T-helper 17 cell (primary cell): Measurements from ENCODE around the gene SEMA7A. TPM values are rescaled to one million over a fixed set of nuclear protein-coding genes. Genes with fewer than 3 reads are reported as not detected.
"Not testable (repeated sequence)": the region's sequence is repeated elsewhere in the genome, so short reads cannot be mapped to it uniquely, and the experiment has no call there.

Source experiments
- ATAC-seq: fragments of 150-1000 bp; cut with Tn5 transposase; 2 replicates; pipeline ENCODE4 v1.10.0; 2021; ENCODE audit warnings: mild to moderate bottlenecking, moderate library complexity
- DNase-seq, 3 donors: peaks; one replicate each; pipeline versions ENCODE4 v3.0.0 to v3.0.0-alpha.2; 2020 to 2021
- H3K9me3 ChIP-seq: one replicate; pipeline ENCODE4 v1.7.0; 2013; ENCODE audit warnings: low read length, mild to moderate bottlenecking; ENCODE audit not compliant: control insufficient read depth, poor library complexity, severe bottlenecking
- H3K27ac Mint-ChIP-seq: one replicate; pipeline ENCODE4 v1.8.0; 2022; ENCODE audit warnings: mild to moderate bottlenecking, moderate library complexity, mixed read lengths
- H3K27me3 Mint-ChIP-seq: one replicate; pipeline ENCODE4 v1.8.0; 2022; ENCODE audit warnings: mixed read lengths
- H3K36me3 Mint-ChIP-seq: one replicate; pipeline ENCODE4 v1.8.0; 2022; ENCODE audit warnings: low read depth, mixed read lengths
- H3K4me1 Mint-ChIP-seq: one replicate; pipeline ENCODE4 v1.8.0; 2022; ENCODE audit warnings: mild to moderate bottlenecking, mixed read lengths
- H3K4me3 Mint-ChIP-seq: one replicate; pipeline ENCODE4 v1.8.0; 2022; ENCODE audit warnings: mild to moderate bottlenecking, moderate library complexity, mixed read lengths
- total RNA-seq, 4 donors: library from RNA in 2 of 4; stranded (reverse) in 2 of 4; gene quantifications; one replicate each; pipeline ENCODE4 v1.2.3 and lab custom pipeline; 2022 to 2026

SEMA7A gene
- total RNA-seq, 2 donors from 2014 or later = 2.2 to 3.6 TPM

DNA sequence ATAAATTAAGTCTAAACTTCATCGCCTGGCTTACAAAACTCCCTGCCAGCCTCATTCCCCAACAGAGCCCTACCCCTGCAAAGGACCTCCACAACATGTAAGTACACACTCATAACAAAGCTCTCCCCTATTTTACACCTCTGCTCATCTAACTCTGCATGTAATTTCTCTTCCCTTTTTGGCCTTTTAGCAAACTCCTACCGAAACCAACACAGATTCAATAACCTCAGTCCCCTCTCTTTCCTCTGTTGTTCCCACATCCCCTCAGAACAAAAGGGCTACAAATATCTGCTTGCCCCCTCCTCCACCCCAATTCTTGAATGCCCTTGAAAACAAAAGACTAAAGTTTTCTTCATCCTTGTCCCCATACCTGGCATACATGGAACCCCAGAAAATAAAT is 26.5 kb upstream of the SEMA7A start:
- Mint-ChIP-seq H3K4me1 (peaks cover 31% of the 10 kb centered on the region), H3K27me3 (no peaks in the 10 kb centered on the region), H3K27ac (peak overlapping the region; percentile 98), H3K4me3 (peak overlapping the region; percentile 94), H3K36me3 (peaks cover 4% of the 10 kb centered on the region)
- no peaks in the 10 kb centered on the region for H3K9me3 ChIP-seq
- ATAC-seq = no peak
- no peak for DNase-seq

GRCh38 chr15:74459798-74460197 is 26.0 kb upstream of the SEMA7A start:
- H3K4me3 Mint-ChIP-seq = peak overlapping the region; percentile 94
- ATAC-seq, H3K36me3 Mint-ChIP-seq, H3K9me3 ChIP-seq, DNase-seq, H3K27me3 Mint-ChIP-seq: not testable (repeated sequence)
- peak overlapping the region; percentile 98 for H3K27ac Mint-ChIP-seq
- peaks cover 31% of the 10 kb centered on the region for H3K4me1 Mint-ChIP-seq

- Mint-ChIP-seq H3K4me1 (peaks cover 33% of the 10 kb centered on the region), H3K4me3 (no peak overlapping the region), H3K36me3 (peaks cover 7% of the 10 kb centered on the region), H3K27me3 (no peaks in the 10 kb centered on the region), H3K27ac (peak overlapping the region; percentile 32)
- H3K9me3 ChIP-seq = no peaks in the 10 kb centered on the region
- ATAC-seq (no peak), DNase-seq (no peak)
These were observed 24.7 kb upstream of the SEMA7A start for GRCh38 chr15:74458473-74458872.

GRCh38 chr15:74457036-74457435 is 23.3 kb upstream of the SEMA7A start:
- H3K27me3 Mint-ChIP-seq, H3K9me3 ChIP-seq, H3K4me3 Mint-ChIP-seq, H3K27ac Mint-ChIP-seq, ATAC-seq, DNase-seq, H3K36me3 Mint-ChIP-seq: not testable (repeated sequence)
- peaks cover 26% of the 10 kb centered on the region for H3K4me1 Mint-ChIP-seq

DNA sequence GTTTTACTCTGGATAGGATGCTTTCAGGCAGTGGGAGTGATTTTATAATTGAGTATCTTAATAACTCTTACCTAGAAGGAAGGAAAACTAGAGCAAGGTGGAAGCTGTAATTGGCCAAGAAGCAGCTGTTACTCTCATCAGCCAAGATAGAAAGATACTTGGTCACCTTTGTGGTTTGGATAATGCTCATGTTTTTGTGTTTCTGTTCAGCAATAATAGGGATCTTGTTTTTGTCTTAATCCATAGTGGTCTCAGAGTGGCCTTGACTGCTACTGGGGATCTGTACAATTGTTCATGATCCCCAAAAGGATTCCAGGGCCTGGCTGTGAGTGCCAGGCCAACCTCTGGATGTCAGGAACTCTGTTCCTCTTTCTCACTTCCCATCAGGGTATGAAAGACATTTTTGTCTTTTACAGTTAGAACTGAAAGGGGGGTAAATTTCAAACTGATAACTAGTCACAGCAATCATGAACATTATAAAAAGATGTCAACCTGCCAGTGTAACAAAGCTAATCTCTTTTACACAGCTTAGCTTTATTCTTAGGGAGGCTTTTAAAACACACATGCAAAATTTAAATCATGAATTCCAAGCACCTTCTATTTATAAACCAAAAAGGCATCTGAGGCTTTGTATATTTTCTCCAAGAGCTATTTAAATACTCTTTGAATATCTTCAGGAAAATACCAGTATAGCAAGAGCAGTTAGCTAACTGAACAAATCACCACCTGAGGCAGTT is 21.2 kb upstream of the SEMA7A start:
- DNase-seq (no peak), ATAC-seq (no peak)
- Mint-ChIP-seq H3K4me3 (peak overlapping the region; percentile 28), H3K4me1 (peaks cover 10% of the 10 kb centered on the region), H3K27me3 (no peaks in the 10 kb centered on the region), H3K27ac (peak overlapping the region; percentile 14), H3K36me3 (peaks cover 11% of the 10 kb centered on the region)
- H3K9me3 ChIP-seq = no peaks in the 10 kb centered on the region

DNA sequence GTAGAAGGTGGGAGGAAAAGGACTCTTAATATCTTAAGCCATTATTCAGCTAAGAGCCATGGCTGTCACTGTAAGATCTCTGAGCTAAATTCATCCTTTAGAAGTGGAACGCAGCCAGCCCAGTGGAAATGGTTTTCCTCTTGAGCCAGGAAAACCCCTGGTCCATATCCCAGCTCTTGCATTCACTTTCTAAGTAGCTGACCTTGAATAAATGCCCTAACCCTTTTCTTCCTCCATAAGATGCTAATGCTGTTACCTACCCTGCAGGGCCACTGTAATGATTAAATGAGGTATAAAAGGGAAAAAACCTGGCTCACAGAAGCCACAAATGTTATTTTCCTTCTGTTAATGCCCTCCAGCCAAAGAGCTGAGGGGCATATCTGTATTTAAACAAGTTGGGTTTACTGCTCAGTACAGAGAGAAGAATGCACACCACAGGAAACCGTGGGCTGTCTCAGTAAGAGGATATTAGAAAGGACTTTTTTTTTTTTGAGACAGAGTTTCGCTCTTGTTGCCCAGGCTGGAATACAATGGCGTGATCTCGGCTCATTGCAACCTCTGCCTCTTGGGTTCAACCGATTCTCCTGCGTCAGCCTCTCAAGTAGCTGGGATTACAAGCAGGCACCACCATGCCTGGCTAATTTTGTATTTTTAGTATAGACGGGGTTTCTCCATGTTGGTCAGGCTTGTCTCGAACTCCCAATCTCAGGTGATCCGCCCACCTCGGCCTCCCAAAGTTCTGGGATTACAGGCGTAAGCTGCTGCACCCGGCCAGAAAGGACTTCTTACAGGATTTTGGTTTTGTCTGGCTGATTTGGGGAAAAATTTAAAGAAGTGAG is 20.4 kb upstream of the SEMA7A start:
- peaks cover 11% of the 10 kb centered on the region for H3K36me3 Mint-ChIP-seq
- no peak for ATAC-seq
- no peaks in the 10 kb centered on the region for H3K27me3 Mint-ChIP-seq
- H3K27ac Mint-ChIP-seq = peak overlapping the region; percentile 14
- no peaks in the 10 kb centered on the region for H3K9me3 ChIP-seq
- DNase-seq = no peak
- peaks cover 10% of the 10 kb centered on the region for H3K4me1 Mint-ChIP-seq
- peak overlapping the region; percentile 28 for H3K4me3 Mint-ChIP-seq

GRCh38 chr15:74451861-74452835 is 18.4 kb upstream of the SEMA7A start:
- no peaks in the 10 kb centered on the region for H3K9me3 ChIP-seq
- H3K4me1 Mint-ChIP-seq = peaks cover 6% of the 10 kb centered on the region
- ATAC-seq (no peak), DNase-seq (no peak)
- no peak overlapping the region for H3K4me3 Mint-ChIP-seq
- H3K27me3 Mint-ChIP-seq = no peaks in the 10 kb centered on the region
- no peak overlapping the region for H3K27ac Mint-ChIP-seq
- H3K36me3 Mint-ChIP-seq = peaks cover 9% of the 10 kb centered on the region

DNA sequence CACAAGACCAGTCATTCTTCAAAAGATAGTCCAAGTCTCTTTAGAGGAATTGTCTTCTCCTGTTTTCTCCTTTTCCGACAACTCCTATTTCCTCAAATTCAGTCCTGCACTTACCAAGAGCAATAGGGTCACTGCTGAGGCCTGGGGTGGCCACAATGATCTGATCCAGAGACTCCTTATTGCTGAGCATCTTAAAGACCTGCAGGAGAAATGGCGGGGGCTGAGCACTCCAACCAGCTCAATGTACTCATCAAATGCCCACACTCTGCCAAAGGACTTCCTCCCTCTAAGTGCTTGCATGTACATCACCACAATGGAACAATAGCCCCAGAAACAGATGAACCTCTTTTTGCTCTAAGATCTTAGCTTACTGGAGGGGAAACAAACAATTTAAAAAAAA is 17.6 kb upstream of the SEMA7A start:
- Mint-ChIP-seq H3K27ac (no peak overlapping the region), H3K27me3 (no peaks in the 10 kb centered on the region), H3K36me3 (peaks cover 11% of the 10 kb centered on the region), H3K4me1 (peaks cover 6% of the 10 kb centered on the region), H3K4me3 (no peak overlapping the region)
- no peaks in the 10 kb centered on the region for H3K9me3 ChIP-seq
- ATAC-seq (no peak), DNase-seq (no peak)

DNA sequence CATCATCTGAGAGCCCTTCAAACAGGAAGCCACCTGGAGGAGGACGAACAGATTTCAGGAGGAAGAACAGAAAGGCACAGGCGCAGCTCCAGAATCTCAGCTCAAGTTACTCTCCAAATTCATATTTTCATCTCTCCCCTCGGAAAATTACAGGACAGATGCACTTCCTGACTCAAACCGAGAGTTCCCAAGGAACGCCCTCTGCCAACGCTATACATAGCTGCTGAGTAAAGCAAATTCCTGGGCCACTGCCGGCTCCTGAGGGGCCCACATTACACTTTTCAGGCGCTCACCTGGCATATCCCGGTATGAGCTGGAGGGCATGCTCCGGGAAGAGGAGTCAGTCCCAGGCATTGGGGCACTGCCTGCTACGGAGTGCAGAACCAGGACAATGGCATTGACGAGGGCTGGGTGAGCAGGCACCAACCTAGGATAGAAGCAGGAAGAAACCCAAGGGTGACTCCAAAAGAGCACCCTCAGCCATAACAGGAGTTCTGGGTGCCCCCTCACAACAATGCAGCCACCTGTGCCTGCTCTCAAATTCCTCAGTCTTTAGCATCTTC is 16.0 kb upstream of the SEMA7A start:
- H3K27me3 Mint-ChIP-seq = no peaks in the 10 kb centered on the region
- no peak overlapping the region for H3K4me3 Mint-ChIP-seq
- peaks cover 13% of the 10 kb centered on the region for H3K36me3 Mint-ChIP-seq
- ATAC-seq = no peak
- H3K27ac Mint-ChIP-seq = no peak overlapping the region
- peaks cover 6% of the 10 kb centered on the region for H3K4me1 Mint-ChIP-seq
- no peaks in the 10 kb centered on the region for H3K9me3 ChIP-seq
- DNase-seq = no peak

DNA sequence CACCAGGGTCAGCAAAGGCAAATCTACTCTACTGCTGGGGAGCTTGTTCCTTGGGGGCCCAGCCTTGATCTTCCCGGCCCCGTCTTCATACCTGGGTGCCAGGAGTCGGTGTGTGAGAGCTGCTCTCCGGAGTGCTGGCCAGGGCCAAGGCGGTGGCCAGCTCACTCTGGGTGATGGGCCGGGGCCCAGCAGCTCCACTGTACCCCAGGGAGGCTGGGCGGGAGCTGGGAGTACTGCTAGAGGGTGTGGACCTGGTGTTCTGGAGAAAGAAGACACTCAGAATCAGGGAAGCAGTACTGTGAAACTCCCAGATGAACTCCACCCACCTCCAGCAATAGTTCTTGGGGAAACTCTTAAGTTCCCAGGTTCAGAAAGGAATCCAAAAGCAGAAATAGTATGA is 15.3 kb upstream of the SEMA7A start:
- Mint-ChIP-seq H3K4me3 (no peak overlapping the region), H3K4me1 (peaks cover 3% of the 10 kb centered on the region), H3K36me3 (peaks cover 11% of the 10 kb centered on the region), H3K27me3 (no peaks in the 10 kb centered on the region), H3K27ac (no peak overlapping the region)
- DNase-seq (no peak), ATAC-seq (no peak)
- H3K9me3 ChIP-seq = no peaks in the 10 kb centered on the region

- DNase-seq (no peak), ATAC-seq (no peak)
- Mint-ChIP-seq H3K27ac (no peak overlapping the region), H3K27me3 (no peaks in the 10 kb centered on the region), H3K36me3 (peaks cover 11% of the 10 kb centered on the region), H3K4me1 (peaks cover 12% of the 10 kb centered on the region), H3K4me3 (no peak overlapping the region)
- H3K9me3 ChIP-seq = no peaks in the 10 kb centered on the region
These were observed 12.3 kb upstream of the SEMA7A start for GRCh38 chr15:74445816-74446763.
